GM21515 (cell line): Measurements from ENCODE around the gene PDIK1L.

ENCODE experiments used
- ATAC-seq: cut with Tn5 transposase; IDR thresholded peaks from one replicate; pipeline ENCODE4 v1.9.1; 2021; ENCODE audit not compliant: unreplicated experiment

Gene PDIK1L

GRCh38 chr1:26153966-26154532 lies 42.4 kb downstream of the PDIK1L start:
- ATAC-seq: no peak

- no peak for ATAC-seq
Measured at GRCh38 chr1:26154750-26155149, 43.1 kb downstream of the PDIK1L start.

GRCh38 chr1:26155370-26156284 lies 44.0 kb downstream of the PDIK1L start:
- ATAC-seq: no peak

GRCh38 chr1:26156285-26157038 lies 44.8 kb downstream of the PDIK1L start:
- no peak for ATAC-seq

GRCh38 chr1:26158271-26158907 lies 46.8 kb downstream of the PDIK1L start:
- ATAC-seq: no peak

- ATAC-seq: no peak
Measured at GRCh38 chr1:26158908-26159742, 47.5 kb downstream of the PDIK1L start, which contains the start of gene FAM110D. Gene FAM110D (plus strand): TSS chr1:26159079. CDS start chr1:26161292, 2,213 bp downstream.

GRCh38 chr1:26159743-26160039 lies 48.1 kb downstream of the PDIK1L start:
- ATAC-seq: no peak

- ATAC-seq: no peak
Measured at GRCh38 chr1:26160527-26161414, 49.1 kb downstream of the PDIK1L start.

GRCh38 chr1:26161415-26162219 lies 50.0 kb downstream of the PDIK1L start:
- ATAC-seq: no peak

GRCh38 chr1:26162220-26162709 lies 50.6 kb downstream of the PDIK1L start:
- no peak for ATAC-seq

GRCh38 chr1:26163684-26164035 lies 52.0 kb downstream of the PDIK1L start:
- ATAC-seq: no peak

GRCh38 chr1:26164036-26164860 lies 52.6 kb downstream of the PDIK1L start:
- no peak for ATAC-seq

- no peak for ATAC-seq
Measured at GRCh38 chr1:26164861-26165842, 53.5 kb downstream of the PDIK1L start.

GRCh38 chr1:26166719-26167281 lies 55.2 kb downstream of the PDIK1L start:
- no peak for ATAC-seq

GRCh38 chr1:26168410-26169197 lies 57.0 kb downstream of the PDIK1L start, which contains the start of gene C1orf232:
Gene C1orf232 (minus strand): TSS chr1:26168963. CDS start chr1:26168499, 464 bp downstream.
- no peak for ATAC-seq
